H1 (cell line): Measurements from ENCODE around the gene ZNF425.

Experiments
- POLR2A ChIP-seq, 2 experiments: IDR thresholded peaks; 1 replicate in 1 of 2; 2 replicates in 1 of 2; pipeline ENCODE4 v1.6.1; 2011; ENCODE audit warnings: low read depth in 2 of 2, low read length in 2 of 2, mild to moderate bottlenecking in 2 of 2; ENCODE audit errors: control extremely low read depth in 1 of 2
- SIRT6 ChIP-seq: IDR thresholded peaks from one replicate; pipeline ENCODE4 v1.7.1; 2012; ENCODE audit warnings: low read length, inconsistent platforms

DNA sequence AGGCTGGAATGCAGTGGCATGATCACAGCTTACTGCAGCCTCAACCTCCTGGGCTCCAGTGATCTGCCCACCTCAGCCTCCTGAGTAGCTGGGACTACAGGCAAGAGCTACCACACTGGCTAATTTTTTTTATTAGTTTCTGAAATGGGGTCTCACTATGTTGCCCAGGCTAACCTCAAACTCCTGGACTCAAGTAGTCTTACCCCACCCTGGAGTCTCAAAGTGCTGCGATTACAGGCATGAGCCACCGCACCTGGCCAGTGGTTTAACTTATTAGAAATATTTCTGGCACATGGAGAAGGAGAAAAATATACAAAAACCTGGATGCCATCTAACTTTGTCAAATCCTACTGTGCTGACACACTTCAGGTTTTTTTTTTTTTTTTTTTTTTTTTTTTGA lies 50.8 kb downstream of the ZNF425 start:
- no peak for TF ChIP-seq POLR2A (IDR thresholded peaks at IDR 0.05; ENCODE audit: control extremely low read depth in 1 of 2, low read depth in 2 of 2, low read length in 2 of 2)
- no peak for TF ChIP-seq SIRT6
